NOMO-1 (cell line): ENCODE measurements around the gene PLA2G3.
"Not testable (repeated sequence)": the region's sequence is repeated elsewhere in the genome, so short reads cannot be mapped to it uniquely, and the experiment has no call there.

Experiments used
- DNase-seq, 2 experiments: peaks; one replicate each; lab custom pipeline; 2025; ENCODE audit not compliant: unreplicated experiment in 2 of 2; lab: John Stamatoyannopoulos, UW

PLA2G3 gene

GRCh38 chr22:31102441-31103081 is 37.7 kb downstream of the PLA2G3 start:
- DNase-seq, result no peak

DNA sequence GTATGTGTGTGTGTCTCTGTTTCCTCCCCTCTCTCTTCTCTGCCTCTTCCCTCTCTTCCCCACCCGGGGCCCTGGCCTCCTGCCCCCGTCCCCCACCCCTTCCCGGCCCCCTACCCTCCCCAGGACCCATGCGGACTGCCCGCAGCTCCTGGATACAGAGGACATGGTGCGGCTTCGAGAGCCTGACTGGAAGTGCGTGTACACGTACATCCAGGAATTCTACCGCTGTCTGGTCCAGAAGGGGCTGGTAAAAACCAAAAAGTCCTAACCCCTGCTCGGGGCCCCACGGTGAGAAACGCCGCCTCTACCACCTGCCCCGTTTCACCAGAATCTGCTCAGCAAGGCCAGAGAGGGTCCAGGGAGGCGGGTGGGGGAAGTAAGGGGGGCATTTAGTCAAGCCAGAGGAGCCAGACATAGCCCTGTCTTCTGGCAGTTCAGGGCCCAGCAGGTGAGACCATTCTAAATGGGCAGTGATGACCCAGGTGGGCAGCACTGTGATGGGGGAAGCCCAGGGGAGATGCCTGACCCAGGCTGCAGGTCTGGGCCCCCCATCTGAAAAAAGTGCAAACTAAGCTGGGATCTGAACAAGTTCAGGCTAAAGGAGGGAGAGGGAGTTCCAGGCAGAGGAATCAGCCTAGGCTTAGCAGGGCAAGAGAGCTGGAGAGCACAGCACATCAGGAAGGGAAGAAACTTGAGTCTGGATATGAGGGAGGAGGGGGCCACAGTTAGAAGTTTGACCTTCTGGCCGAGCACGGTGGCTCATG is 39.4 kb downstream of the PLA2G3 start:
- DNase-seq, result no peak

DNA sequence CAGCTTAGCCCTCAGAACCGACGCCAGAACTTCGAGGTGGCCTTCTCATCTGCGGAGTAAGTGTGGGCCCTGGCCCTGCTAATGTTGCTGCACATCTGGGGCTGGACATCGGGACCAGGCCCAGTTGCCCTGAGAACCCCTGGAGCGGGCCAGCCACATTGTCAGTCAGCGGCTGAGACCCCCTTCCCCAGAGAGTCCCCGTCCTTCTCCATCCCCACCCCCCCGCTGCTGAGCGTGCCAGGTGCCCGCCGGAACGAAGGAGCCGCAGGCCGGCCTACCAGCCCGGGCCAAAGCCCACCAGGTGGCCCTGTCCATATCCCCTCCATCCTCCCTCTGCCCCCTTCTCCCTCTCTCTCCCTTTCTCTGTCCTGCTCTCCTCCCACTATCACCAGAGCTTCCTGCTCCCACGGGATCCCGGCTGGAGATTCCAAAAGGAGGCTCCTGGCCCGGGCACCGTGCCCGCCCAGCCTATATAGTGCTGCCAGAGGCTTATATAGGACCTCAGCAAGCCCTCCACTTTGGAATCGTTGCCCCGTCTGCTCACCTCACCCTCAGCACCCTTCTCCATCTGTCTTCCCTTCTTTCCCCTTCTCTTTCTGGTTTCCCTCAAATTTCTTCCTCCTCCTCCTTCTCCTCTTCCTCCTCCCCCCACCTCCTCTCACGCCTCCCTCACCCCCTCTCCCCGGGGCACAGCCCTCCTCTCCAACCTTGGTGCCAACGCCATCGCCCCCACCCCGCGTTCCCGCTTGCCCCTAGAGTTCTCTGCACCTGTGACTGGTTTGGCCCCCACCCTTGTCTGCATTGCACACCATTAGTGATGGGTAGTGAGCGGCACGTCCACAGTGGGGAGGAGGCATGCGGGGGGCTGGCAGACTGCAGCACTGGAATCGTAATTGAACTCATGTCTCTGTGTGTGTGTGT is 40.2 kb downstream of the PLA2G3 start:
- no peak for DNase-seq

GRCh38 chr22:31099386-31099785 is 40.9 kb downstream of the PLA2G3 start:
- DNase-seq, result no peak

GRCh38 chr22:31098632-31099110 is 41.6 kb downstream of the PLA2G3 start:
- DNase-seq, result no peak

- DNase-seq, result no peak
Observed at GRCh38 chr22:31097941-31098631, 42.2 kb downstream of the PLA2G3 start.

- not testable (repeated sequence) for DNase-seq
Observed at GRCh38 chr22:31097539-31097938, 42.8 kb downstream of the PLA2G3 start.

DNA sequence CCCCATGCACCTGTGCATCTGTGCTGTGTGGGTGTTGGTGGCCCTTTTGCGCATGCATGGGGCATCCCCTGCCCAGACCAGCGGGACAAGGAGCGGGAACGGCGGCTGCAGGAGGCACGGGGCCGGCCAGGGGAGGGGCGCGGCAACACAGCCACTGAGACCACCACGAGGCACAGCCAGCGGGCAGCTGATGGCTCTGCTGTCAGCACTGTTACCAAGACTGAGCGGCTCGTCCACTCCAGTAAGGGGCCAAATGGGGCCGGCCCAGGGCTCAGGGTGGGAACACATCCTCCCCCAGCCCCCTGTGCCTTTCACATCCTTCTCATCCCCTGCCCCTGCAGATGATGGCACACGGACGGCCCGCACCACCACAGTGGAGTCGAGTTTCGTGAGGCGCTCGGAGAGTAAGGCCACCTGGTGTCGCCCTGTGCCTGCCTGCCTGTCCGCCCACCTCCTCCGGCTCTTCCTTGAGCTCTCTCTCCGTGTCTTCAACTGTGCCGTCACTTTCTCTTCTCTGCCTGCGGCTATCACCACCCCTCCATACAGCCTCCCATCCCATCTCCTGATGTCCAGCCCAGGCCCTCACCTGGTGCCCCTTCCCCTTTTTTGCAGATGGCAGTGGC is 43.5 kb downstream of the PLA2G3 start:
- DNase-seq, result no peak

- DNase-seq, result no peak
Observed at GRCh38 chr22:31095637-31096249, 44.6 kb downstream of the PLA2G3 start.

DNA sequence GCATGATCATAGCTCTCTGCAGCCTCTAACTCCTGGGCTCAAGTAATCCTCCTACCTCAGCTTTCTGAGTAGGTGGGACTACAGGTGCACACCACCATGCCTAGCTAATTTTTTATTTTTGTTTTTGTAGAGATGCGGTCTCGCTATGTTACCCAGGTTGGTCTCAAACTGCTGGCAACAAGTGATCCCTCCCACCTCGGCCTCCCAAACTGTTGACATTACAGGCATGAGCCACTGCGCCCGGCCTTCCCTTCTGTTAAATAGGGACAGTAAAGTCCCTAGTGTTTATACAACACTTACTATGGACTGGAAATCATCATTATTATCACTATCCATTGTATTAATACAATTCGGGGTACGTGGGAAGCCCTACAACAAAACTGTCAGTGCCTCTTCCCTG is 45.6 kb downstream of the PLA2G3 start:
- no peak for DNase-seq

GRCh38 chr22:31094021-31094551 is 46.2 kb downstream of the PLA2G3 start:
- DNase-seq, result no peak

- no peak for DNase-seq
Observed at GRCh38 chr22:31093086-31093850, 47.0 kb downstream of the PLA2G3 start.

DNA sequence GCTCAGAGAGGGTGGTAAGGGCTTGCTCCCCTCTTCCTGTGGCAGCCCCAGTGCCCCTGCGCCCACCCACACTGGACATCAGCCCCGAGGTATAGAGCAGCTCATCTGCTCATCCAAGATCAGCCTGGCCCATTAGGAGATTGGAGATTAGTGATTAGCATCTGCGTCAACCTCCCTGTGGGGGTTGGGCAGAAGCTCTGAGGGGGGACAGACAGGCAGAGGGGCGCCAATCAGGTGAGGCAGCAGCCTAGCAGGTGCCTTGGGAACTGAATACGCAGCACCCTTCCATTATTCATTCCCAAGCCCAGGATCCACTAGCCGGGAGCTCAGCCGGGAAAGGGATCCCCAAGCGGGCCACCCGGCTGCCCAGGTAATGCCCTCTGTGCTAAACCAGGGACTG is 48.1 kb downstream of the PLA2G3 start:
- DNase-seq, result no peak

DNA sequence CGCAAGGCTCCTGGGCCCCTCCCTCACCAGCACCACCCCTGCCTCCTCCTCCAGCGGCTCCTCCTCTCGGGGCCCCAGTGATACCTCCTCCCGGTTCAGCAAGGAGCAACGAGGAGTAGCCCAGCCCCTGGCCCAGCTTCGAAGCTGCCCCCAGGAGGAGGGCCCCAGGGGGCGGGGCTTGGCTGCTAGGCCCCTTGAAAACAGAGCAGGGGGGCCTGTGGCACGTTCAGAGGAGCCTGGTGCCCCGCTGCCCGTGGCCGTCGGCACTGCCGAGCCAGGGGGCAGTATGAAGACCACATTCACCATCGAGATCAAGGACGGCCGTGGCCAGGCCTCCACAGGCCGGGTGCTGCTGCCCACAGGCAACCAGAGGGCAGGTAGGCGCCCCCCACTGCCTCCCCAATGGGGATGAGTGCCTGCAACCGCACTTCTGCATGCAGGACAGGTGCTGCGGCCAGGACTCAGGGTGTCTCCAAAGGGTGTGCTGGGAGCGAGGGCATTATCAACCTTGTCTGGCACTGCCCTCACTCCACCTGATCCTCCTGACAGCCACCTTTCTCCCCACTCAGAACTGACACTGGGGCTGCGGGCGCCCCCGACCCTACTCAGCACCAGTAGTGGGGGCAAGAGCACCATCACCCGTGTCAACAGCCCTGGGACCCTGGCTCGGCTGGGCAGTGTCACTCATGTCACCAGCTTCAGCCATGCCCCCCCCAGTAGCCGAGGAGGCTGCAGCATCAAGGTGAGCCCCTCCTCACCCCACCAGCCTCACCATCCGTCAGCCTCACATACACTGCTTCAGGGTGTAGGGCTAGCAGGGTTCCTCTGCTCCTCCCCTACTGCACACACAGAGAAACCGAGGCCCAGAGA is 49.0 kb downstream of the PLA2G3 start:
- no peak for DNase-seq

DNA sequence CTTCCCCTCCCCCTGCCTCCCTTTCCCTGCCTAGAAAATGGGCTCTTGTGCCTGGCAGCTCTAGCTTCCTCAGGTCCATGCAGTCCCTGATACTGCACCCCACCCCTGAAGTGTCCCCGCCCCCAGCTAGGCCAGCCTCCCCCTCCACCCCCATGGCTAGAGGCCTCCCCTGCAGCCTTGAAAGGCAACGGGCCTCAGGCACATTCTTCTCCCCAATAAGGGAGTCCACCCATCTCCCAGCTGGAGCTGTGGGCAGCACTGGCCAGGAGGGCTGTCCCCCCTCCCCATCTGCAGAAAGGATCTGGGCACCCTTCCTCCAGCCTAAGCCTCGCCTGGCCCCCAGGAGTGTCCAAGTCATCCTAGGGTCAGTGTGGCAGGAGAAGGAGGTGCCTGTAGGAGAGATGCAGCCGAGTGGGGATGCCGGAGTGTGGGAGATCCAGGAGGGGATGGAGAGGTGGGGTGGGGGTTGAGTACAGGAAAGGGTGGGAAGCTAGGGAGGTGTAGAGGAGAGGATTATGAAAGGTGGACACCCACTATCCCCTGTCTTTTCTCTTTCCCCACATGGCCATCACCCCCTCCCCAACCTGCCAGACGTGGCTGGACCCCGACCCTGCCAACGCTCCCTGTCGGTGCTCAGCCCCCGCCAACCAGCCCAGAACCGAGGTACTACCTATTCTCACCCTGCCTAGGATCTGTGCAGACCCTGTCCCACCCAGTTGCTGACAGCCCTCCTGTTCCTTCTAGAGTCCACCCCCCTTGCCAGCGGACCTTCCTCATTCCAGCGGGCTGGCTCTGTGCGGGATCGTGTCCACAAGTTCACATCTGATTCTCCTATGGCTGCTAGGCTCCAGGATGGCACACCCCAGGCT is 49.9 kb downstream of the PLA2G3 start:
- DNase-seq, result no peak

DNA sequence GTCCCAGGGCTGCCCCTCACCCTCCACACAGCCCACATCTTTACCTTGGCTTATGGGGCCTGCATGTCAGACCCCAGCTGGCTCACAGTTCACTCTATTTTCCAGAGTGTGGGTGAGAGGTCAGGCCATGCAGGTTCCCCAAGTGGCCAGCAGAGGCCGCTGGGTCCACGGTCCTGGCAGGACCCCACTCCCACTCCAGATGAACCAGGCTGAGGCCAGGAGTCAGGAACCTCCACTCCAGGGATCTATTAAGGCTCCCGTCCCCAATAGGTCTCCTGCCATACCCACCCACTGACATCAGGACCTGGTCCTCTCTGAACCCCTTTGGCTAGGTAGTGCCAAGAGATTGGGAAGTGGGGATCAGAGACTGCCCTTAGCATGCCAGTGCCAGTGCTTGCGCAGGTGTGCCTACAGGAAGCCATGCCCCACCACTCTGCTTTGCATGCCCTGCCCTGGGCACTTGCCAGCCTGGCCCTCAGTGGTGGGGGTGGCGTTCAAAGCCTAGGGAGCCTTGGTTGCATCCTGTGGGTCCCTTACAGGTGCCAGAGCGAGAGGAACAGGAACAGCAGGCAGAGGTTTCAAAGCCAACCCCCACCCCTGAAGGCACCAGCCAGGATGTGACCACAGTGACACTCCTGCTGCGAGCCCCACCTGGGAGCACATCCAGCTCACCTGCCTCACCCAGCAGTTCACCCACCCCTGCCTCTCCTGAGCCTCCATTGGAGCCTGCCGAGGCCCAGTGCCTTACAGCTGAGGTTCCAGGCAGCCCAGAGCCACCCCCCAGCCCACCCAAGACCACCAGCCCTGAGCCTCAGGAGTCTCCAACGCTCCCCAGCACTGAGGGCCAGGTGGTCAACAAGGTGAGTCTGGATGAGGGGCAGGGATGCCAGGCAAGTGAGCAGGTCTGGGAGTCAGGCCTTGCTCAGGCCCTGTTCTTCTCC is 50.9 kb downstream of the PLA2G3 start:
- no peak for DNase-seq
